Stimulated activated CD8-positive, alpha-beta memory T cell treated with anti-CD3 and anti-CD28 coated beads, Interleukin-12 subunit alpha, Interleukin-12 subunit beta, amount 100 ng/mL, for 1 hour (primary cell): ENCODE measurements around the gene IFT27.
"Not testable (repeated sequence)": the region's sequence is repeated elsewhere in the genome, so short reads cannot be mapped to it uniquely, and the experiment has no call there.

ENCODE experiments used
- DNase-seq: peaks from one replicate; pipeline ENCODE4 v3.0.0-alpha.2; 2020; ENCODE audit warnings: low read depth

Gene IFT27

GRCh38 chr22:36765131-36765942 is 10.6 kb downstream of the IFT27 start:
- no peak for DNase-seq

DNA sequence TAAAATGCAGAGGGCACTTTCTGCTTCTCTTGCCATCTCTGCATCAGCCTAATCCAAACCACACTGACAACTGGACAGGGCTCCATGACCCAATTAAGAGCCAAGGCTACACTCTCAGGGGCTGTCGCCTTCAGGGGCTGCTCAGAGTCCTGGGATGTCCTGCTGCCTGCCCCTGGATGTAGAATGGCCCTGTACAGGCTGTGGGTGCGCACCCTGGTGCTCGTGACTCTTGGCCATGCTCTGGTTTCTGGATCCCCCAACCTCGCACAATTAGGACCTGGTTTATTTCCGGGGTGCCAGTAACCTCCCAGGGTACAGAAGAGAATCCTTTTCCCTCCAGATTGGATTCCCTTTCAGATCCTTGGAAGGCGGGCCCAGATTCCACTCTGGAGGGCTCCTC is 11.3 kb downstream of the IFT27 start:
- DNase-seq, result no peak

- DNase-seq, result no peak
These were observed 11.9 kb downstream of the IFT27 start for GRCh38 chr22:36764060-36764459.

DNA sequence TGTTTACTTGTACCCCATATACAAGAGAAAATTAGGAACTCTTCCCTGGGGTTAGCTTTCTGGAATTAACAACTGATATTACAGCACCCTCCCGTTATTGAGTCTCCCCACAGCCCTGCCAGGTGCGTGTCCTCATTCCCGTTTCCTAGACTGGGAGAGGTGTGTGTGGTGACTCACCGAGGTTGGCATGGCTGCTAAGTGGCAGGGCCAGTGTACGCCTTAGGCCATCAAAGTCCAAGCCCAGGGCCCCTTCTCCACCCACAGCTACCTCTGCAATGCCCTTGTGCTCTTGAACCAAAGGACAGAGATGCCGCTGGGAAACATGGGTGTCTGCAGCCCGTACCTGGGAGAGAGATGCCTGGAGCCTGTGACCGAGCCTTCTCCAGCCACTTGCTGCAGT is 12.3 kb downstream of the IFT27 start:
- DNase-seq, result no peak

- DNase-seq, result no peak
These were observed 13.1 kb downstream of the IFT27 start for GRCh38 chr22:36762687-36763260.

DNA sequence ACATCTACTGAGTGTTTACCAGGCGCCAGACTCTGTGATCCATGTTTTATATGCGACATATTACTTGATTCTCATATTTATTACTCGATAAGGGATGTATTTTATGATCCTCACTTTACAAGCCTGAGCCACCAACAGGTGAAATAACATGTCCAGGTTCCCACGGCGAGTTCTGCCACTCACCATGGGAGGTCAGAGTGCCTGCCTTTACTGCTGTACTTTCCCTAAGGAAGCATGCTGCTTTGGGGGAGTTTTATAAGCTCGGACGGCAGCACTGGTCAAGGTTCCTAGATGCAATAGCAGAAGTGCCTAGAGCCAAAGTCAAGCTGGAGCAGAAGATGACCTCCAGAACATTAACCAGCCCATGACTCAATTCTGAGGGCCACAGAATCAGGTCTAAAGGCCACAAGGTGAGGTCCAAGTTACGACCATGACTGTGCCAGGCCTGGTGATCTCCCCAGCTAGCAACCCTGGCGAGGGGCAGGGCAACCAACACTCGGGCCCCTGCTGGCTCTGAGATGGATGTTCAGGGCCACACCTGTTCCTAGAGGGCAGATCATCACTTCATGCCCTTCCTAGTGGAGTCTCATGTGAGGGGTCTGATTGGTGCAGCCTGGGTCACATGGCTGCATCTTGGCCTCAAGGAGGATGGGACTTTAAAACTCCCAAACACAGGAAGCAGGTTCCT is 14.2 kb downstream of the IFT27 start:
- DNase-seq, result no peak

GRCh38 chr22:36760786-36761185 is 15.1 kb downstream of the IFT27 start:
- no peak for DNase-seq

DNA sequence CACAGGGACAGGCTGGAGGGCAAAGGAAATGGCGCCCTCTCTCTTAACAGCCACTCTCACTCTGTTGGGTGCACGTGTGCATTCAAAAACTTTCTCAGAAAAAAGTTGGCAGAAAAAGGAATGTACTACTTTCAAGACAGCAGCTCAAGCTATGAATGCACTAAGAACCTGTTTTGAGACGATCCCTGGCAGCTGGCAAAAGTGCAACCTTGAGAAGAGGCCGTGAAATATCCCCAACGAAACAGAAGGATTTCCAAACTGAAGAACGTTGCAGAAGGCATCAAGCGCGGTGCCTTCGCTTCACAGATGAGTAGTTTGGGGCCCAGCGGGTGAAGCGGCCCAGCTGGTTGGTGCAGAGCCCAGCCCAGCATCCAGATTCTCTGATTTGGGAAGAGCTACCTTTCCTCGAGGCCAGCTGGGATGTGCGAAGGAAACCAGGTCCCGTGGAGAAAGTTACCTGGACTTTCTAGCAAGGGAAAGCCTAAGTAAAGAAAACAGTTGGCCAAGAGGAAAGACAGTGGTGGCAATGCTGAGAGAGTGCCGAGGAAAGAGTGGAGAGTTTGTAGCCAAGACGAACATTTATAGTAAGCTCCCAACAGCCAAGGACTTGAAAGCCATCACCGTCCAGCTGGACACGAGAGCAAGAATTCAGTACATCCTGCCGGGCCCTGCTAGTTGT is 16.3 kb downstream of the IFT27 start:
- no peak for DNase-seq

- no peak for DNase-seq
These were observed 17.1 kb downstream of the IFT27 start for GRCh38 chr22:36758792-36759271.

- DNase-seq, result peak; percentile 51
These were observed 18.2 kb downstream of the IFT27 start for GRCh38 chr22:36757668-36758211.

DNA sequence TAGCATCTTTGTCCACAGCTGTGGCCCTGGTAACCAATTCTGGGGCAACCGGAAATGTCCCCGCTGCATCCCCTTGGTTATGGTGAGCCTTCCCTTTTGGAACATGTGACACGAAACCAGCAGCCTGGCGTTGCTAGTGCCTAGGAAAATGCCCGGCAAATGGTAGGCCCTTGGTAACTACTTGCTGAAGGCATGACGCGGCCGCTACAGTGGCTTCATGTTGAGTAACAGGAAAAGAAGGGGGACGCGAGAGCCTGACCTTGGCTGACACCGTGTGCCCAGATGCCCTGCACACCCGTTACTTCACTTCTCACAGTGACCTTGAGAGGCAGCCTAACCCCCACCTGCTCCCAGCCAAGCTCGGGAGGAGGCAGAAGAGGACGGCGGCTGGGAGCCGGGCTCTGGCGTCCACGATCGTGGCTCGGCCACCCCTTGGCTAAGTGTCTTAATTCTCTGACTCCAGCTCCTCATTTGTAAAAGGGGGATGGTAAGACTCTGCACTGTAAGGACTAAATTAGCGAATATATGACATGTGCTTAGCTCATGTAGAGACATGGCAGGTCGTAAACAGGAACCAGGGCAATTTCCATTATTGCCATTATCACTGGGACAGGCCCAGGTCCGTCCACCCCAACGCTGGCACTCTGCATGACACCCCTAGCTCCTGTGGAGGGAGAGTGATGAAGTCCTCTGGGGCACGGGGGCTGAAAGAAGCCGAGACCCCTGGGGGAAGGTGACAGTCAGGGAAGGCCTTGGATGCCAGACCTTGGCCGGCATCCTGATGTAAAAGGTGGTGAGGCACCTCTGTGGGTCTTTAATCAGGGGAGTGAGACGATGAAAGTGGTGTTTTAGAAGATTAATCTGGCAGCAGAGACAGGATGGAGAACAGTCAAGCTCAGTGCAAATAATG is 18.9 kb downstream of the IFT27 start:
- DNase-seq, result no peak

DNA sequence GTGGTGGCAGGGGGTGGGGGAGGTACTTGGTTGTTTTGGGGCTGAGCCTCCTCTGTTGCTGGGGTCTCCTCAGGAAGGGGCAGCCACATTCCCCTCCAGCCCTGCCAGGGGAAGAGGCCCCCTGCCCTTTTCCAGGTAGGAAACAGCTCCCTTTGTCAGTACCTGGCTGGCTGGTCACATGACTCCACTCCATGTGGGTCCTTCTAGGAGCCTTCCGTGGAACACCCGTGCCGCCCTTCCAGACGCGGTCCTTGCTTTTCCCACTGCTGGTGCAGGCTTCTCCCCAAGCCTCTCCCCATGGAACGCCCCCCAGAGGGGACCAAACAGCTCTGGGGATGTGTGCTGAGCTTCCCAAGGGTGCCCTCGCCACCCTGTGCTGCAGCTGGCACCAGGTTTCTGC is 19.9 kb downstream of the IFT27 start:
- DNase-seq, result no peak

DNA sequence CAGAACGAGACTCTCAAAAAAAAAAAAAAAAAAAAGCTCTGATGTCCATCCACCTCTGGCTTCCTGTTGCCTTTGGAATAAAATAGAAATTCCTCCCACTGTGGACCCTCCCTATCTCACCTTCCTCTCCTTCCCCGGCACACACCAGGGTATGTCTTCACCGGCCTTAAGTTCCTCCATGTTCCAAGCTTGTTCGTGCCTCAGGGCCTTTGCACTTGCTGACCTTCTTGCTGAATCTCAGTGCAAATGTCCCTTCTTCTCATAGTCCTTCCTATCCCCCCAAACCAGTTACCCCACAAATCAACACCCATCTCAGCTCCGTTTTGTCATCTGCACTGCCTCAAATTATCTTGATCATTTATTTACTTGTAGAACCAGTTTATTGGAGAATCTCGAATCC is 20.6 kb downstream of the IFT27 start:
- DNase-seq, result no peak

- DNase-seq, result not testable (repeated sequence)
These were observed 21.0 kb downstream of the IFT27 start for GRCh38 chr22:36754881-36755280.

DNA sequence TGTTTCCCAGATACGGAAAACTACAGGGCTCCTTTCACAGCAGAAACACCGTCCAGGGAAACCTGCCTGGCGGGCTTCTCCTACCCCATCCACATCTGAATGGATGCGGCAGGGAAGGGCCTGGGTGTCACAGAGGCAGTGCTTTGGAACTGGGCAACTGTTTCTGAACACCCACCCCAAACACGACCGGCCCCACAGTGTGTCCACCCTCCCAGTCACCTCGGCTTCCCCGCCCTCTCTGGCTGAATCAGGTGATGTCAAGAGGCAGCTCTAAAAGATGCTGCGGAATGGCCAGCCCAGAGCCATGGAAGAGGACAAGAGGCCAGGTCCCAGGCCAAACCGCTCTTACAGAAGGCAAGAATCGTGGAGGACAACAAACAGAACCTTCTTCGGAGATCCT is 22.0 kb downstream of the IFT27 start:
- no peak for DNase-seq

DNA sequence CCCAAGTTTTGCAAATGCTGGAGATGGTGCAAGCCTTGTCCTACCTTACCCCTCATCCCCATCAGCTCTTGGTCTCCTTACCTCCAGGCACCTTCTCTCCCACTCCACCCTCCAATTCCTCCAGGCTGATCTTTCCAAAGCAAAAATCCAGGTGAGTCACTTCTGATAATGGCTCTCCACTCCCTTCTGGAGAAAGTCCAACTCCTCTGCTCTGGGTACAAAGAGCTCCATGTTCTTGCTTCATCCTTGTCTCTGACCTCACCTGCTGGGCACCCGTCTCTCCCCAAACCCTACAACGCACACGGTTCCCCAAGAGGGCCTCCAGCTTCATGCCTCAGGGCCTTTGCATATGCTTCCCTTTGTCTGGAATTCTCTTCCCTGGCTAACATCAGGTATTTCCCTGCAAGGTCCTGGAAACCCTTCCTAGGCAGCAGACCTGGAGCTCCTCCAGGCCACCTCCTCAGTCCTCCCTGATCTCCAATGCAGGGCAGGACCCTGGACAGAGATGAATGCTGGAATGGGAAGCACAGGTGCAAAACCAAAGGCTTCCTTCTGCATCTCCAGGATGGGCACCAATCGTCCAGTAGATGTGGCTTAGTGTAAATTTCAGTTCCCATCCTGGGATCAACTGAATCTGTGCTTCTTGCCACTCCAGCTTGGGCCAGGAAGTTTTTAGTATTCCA is 22.7 kb downstream of the IFT27 start:
- DNase-seq, result no peak

- DNase-seq, result no peak
These were observed 29.4 kb downstream of the IFT27 start for GRCh38 chr22:36746375-36746970.

GRCh38 chr22:36745301-36745995 is 30.5 kb downstream of the IFT27 start:
- no peak for DNase-seq

GRCh38 chr22:36744791-36745190 is 31.1 kb downstream of the IFT27 start:
- no peak for DNase-seq

DNA sequence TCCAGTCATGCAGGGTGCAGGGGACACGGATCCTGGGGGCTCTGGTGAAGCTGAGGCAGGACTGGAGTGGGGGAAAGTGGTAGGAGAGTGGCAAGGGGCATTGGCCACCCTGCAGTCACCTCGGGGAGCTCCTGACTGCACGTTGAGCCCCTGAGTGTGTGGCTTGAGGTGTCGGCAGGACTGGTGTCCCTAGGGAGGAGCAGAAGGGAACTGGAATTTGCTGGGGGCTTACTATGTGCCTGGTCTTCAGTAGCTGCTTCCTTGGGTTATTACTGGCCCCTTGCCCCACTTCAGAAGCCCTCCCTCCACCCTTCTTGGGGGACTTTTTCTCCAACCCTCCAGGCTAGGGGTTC is 31.5 kb downstream of the IFT27 start:
- DNase-seq, result no peak
